Measurements from ENCODE around the gene MRPL58.
"Not testable (repeated sequence)": the region's sequence is repeated elsewhere in the genome, so short reads cannot be mapped to it uniquely, and the experiment has no call there.

MRPL58 gene

DNA sequence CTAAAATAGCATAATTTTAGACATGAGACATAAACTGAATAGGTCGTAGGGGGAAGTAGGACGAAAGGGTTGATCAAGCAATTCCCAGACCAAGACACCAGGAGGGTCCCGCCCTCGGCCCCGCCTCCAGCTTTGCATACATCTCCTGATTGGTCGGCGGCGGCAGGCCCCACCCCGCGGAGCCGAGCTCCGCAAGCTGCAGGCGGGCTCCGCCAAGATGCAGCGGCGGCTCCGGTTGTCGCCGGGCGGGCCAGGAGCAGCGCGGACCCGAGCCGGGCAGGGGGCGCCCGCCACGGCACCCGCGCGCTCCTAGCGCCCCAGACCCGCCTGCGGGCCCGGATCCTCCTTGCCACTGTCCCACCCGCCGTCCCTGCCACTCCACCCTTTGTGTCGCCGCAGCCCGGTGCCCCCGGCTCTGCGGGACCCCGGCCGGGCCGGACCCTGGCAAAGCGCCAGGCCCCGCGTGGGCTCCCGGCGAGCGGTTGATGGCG, 25.0 kb upstream of the MRPL58 start, which contains the start of gene CDR2L:
Gene CDR2L, plus strand, starts transcription at position 215 of the 491 bp plus-strand sequence. CDS start 412 bp downstream, outside the sequence.
- DNase-seq (ENCODE audit: low spot score): peak; percentile 97

- DNase-seq (ENCODE audit: low spot score): peak; percentile 73
Measured at GRCh38 chr17:74987909-74988711, 24.4 kb upstream of the MRPL58 start.

- no peak for DNase-seq (ENCODE audit: low spot score)
Measured at GRCh38 chr17:74990581-74991105, 21.8 kb upstream of the MRPL58 start.

GRCh38 chr17:74992223-74992622, 20.2 kb upstream of the MRPL58 start:
- DNase-seq (ENCODE audit: low spot score): no peak

DNA sequence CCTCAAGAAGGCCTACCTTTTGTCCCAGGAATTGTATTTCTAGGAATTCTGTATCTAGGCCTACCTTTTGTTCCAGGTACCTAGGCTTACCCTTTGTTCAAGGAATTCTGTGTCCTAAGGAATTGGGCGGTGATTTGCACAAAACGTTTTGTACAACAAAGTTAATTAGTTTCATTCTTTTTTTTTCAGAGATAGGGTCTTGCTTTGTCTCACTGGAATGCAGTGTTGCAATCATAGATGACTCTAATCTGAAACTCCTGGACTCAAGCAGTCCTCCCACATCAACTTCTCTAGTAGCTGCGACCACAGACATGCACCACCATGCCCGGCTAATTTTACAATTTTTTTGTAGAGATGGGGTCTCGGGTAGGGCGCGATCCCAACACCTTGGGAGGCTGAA, 18.0 kb upstream of the MRPL58 start:
- no peak for DNase-seq (ENCODE audit: low spot score)

DNA sequence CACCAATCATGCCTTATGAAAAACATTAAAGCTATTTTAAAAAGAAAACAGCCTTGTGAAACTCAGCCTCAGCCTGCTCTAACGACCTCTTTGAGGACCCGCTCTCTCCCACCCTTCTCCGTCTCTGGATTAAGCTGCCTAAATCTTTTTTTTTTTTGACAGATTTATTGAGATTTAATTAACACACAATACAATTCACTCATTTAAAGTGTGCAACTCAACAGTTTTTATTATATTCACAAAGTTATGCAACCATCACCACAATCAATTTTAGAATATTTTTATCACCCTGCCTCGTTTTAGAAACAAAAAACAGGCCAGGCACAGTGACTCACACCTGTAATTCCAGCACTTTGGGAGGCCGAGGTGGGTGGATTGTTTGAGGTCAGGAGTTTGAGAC, 16.6 kb upstream of the MRPL58 start:
- no peak for DNase-seq (ENCODE audit: low spot score)

GRCh38 chr17:74998783-74999182, 13.7 kb upstream of the MRPL58 start:
- DNase-seq (ENCODE audit: low spot score): no peak

- DNase-seq (ENCODE audit: low spot score): no peak
Measured at GRCh38 chr17:74999523-74999922, 12.9 kb upstream of the MRPL58 start.

GRCh38 chr17:75001915-75002843, 10.3 kb upstream of the MRPL58 start:
- DNase-seq (ENCODE audit: low spot score): no peak

- DNase-seq (ENCODE audit: low spot score): no peak
Measured at GRCh38 chr17:75003070-75003956, 9.2 kb upstream of the MRPL58 start.

DNA sequence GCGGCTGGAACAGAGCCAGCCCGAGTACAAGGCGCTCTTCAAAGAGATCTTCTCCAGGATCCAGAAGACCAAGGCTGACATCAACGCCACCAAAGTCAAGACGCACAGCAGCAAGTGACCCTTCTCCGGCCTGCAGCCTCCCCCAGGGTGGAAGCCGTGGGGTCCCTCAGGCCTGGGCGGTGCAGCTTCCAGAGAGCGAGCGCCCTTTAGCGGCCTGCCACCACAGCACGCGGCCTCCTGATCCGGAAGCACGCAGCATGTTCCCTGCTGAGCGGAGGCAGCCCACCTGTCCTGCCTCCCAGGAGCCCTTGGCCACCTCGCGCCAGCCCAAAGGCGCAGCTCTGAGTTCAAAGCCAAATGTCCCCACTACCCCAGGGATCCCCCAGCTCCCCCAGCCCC, 8.5 kb upstream of the MRPL58 start:
- no peak for DNase-seq (ENCODE audit: low spot score)

DNA sequence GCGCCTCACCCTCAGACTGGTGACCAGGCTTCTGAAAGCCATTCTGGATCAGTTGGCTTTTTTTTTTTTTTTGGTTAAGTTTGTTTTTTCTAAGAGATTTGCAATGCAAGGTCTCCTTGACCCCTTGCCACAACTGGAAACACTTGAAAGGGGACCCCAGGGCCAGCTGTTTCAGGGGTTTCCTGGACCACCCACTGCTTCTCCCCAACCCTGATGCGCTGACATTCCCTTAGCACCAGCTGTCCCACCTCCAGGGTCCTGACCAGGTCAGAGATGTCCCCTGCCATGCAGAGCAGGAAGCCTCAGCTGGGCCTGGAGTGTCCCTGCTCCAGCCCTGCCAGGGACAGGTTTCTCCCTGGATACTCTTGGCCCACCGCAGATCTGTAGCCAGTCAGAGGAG, 8.1 kb upstream of the MRPL58 start:
- no peak for DNase-seq (ENCODE audit: low spot score)

- DNase-seq (ENCODE audit: low spot score): no peak
Measured at GRCh38 chr17:75005291-75005690, 7.2 kb upstream of the MRPL58 start.

DNA sequence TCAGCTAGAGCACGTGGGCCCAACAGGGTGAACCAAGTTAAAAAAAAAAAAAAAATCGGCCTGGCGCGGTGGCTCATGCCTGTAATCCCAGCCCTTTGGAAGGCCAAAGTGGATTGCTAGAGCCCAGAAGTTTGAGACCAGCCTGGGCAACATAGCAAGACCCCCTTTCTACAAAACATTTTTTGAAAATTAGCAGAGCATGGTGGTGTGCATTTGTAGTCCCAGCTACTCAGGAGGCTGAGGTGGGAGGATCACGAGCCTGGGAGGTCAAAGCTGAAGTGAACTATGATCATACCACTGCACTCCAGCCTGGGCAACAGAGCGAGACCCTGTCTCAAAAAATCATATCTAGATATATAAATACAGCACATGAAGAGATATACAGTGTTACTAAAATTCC, 6.4 kb upstream of the MRPL58 start:
- not testable (repeated sequence) for DNase-seq (ENCODE audit: low spot score)

DNA sequence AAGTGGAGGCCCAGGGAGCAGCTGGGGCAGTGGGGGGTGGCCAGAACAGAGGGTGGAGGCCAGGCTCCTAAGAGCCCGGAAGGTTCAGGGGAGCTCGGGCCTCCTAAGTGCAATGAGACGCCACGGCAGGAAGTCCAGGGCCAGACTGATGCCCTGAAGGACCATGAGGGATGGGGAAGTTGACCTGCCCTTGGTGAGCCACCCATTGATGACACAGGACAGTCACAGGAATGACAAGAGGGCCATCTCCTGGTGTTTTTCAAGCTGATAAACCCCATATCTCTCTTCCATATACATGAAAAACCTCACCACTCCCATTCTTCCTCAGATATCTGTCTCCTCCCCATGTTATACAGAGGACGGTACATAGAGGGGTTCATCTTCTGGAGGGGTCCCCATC, 5.8 kb upstream of the MRPL58 start:
- DNase-seq (ENCODE audit: low spot score): no peak

DNA sequence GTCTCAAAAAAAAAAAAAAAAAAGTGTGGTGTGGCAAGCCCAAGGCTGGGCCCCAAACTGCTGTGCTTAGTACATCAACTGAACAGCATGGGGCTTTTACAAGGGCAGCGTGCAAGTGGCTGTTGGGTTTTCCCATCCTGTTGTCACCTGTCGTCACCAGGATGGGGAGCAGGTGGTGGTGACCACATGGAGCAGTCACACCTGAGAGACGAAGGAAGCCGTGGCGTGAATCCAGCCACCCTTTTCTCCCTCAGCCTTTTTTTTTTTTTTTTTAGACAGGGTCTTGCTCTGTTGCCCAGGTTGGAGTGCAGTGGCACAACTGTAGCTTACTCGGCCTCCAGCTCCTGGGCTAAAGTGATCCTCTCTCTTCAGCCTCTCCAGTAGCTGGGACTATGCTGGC, 4.1 kb upstream of the MRPL58 start:
- DNase-seq (ENCODE audit: low spot score): no peak

GRCh38 chr17:75009139-75009724, 3.2 kb upstream of the MRPL58 start:
- no peak for DNase-seq (ENCODE audit: low spot score)

DNA sequence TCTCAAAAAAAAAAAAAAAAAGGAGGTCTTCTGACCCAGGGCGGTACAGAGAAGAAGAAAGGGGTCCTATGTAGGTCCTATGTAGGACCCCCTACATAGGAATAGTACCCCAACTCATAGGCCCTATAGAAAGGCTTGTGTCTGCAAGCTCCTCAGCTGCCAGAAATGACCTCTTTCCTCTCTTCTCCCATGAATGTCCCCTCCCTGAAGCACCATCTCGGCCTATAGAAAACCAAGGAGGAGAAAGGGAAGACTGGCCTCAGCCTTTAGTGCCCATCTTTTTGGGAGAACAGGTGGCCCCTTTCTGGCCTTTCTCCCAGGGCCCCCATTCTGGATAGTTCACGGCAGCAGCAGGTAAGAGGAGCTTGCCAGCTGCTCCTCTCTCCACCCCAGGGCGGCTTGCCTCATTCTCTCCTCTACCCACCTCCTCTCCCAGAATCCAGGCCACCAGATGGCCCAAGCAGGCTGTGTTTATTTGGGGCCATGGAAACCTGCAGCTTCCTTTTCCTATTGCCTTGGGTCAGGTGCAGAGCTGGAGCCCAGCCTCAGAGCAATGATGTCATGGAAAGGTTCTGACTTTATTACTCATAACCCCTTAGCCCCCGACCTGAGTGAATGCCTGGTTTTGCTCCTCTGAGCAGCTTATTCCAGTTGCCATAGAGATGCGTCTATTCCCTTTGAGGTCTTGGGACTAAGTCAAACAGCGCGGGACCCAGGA, 1.6 kb upstream of the MRPL58 start:
- peak; percentile 31 for DNase-seq (ENCODE audit: low spot score)

- peak; percentile 87 for DNase-seq (ENCODE audit: low spot score)
Measured at GRCh38 chr17:75011401-75012095, 922 bp upstream of the MRPL58 start.

DNA sequence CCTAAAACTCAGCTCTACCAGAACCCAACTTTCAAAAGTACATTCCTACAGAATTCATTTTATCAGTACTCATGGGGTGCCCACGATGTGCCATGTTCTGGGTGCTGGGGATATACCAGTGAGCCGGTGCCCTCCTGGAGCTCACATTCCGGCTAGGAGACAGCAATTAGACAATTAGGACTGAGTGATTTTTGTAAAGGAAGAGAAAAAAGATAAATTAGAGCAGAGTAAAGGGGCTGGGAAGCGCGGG, 449 bp upstream of the MRPL58 start:
- no peak for DNase-seq (ENCODE audit: low spot score)
